HG02884 (cell line): Measurements from ENCODE around the gene BTBD9.
"Not testable (repeated sequence)": the region's sequence is repeated elsewhere in the genome, so short reads cannot be mapped to it uniquely, and the experiment has no call there.

Experiments
- ATAC-seq: cut with Tn5 transposase; IDR thresholded peaks from one replicate; pipeline ENCODE4 v1.9.1; 2021; ENCODE audit warnings: mild to moderate bottlenecking, moderate library complexity; ENCODE audit not compliant: unreplicated experiment

Gene BTBD9

GRCh38 chr6:38353310-38354036 is 286.3 kb downstream of the BTBD9 start:
- ATAC-seq, result no peak

- ATAC-seq, result no peak
These were observed 287.1 kb downstream of the BTBD9 start for GRCh38 chr6:38352636-38353035.

- ATAC-seq, result no peak
These were observed 288.8 kb downstream of the BTBD9 start for GRCh38 chr6:38350942-38351341.

- no peak for ATAC-seq
These were observed 289.5 kb downstream of the BTBD9 start for GRCh38 chr6:38350220-38350619.

GRCh38 chr6:38349795-38350194 is 289.9 kb downstream of the BTBD9 start:
- no peak for ATAC-seq

GRCh38 chr6:38349221-38349620 is 290.5 kb downstream of the BTBD9 start:
- ATAC-seq, result no peak

GRCh38 chr6:38348371-38348770 is 291.4 kb downstream of the BTBD9 start:
- ATAC-seq, result no peak

GRCh38 chr6:38347829-38348228 is 291.9 kb downstream of the BTBD9 start:
- ATAC-seq, result not testable (repeated sequence)

- no peak for ATAC-seq
These were observed 293.2 kb downstream of the BTBD9 start for GRCh38 chr6:38346291-38347079.

GRCh38 chr6:38345586-38345985 is 294.1 kb downstream of the BTBD9 start:
- ATAC-seq, result no peak

- ATAC-seq, result no peak
These were observed 298.2 kb downstream of the BTBD9 start for GRCh38 chr6:38341496-38341895.

- ATAC-seq, result no peak
These were observed 299.8 kb downstream of the BTBD9 start for GRCh38 chr6:38339914-38340313.

- no peak for ATAC-seq
These were observed 301.8 kb downstream of the BTBD9 start for GRCh38 chr6:38337819-38338465.

GRCh38 chr6:38336922-38337321 is 302.8 kb downstream of the BTBD9 start:
- ATAC-seq, result no peak

GRCh38 chr6:38326837-38327236 is 312.9 kb downstream of the BTBD9 start:
- ATAC-seq, result no peak

- no peak for ATAC-seq
These were observed 316.5 kb downstream of the BTBD9 start for GRCh38 chr6:38323216-38323615.

- no peak for ATAC-seq
These were observed 317.6 kb downstream of the BTBD9 start for GRCh38 chr6:38322138-38322537.

GRCh38 chr6:38320843-38321242 is 318.9 kb downstream of the BTBD9 start:
- ATAC-seq, result peak; percentile 56

- ATAC-seq, result no peak
These were observed 319.4 kb downstream of the BTBD9 start for GRCh38 chr6:38320358-38320757.

GRCh38 chr6:38319256-38320212 is 320.2 kb downstream of the BTBD9 start:
- no peak for ATAC-seq
